Progenitor cell of endocrine pancreas (in vitro differentiated cells): ENCODE data around the gene NSUN6. TPM values are rescaled to one million over a fixed set of nuclear protein-coding genes. Genes with fewer than 3 reads are reported as not detected.

Source experiments
- DNase-seq: peaks from one replicate; pipeline ENCODE4 v3.0.0; 2021; ENCODE audit warnings: low spot score; ENCODE audit not compliant: unreplicated experiment
- H3K27ac Mint-ChIP-seq: 2 replicates; pipeline ENCODE4 v1.8.0; 2021; ENCODE audit warnings: mild to moderate bottlenecking, moderate library complexity, mixed read lengths
- H3K27me3 Mint-ChIP-seq: 2 replicates; pipeline ENCODE4 v1.8.0; 2021; ENCODE audit warnings: mixed read lengths
- H3K36me3 Mint-ChIP-seq: 2 replicates; pipeline ENCODE4 v1.8.0; 2022; ENCODE audit warnings: mixed read lengths; ENCODE audit not compliant: insufficient read depth
- H3K4me1 Mint-ChIP-seq: 2 replicates; pipeline ENCODE4 v1.8.0; 2021; ENCODE audit warnings: low read depth, mixed read lengths
- H3K4me3 Mint-ChIP-seq: 2 replicates; pipeline ENCODE4 v1.8.0; 2021; ENCODE audit warnings: low read depth, mild to moderate bottlenecking, moderate library complexity, mixed read lengths
- H3K9me3 Mint-ChIP-seq: 2 replicates; pipeline ENCODE4 v1.8.0; 2021; ENCODE audit warnings: low read depth, mixed read lengths
- CTCF ChIP-seq: fragments of 200-600 bp; sonication (generic); IDR thresholded peaks from one replicate; pipeline ENCODE4 v1.5.0; 2021; ENCODE audit warnings: antibody characterized with exemption, mild to moderate bottlenecking; ENCODE audit not compliant: unreplicated experiment
- long read RNA-seq: library from polyadenylated mRNA; unstranded; transcript quantifications from one replicate; pipeline ENCODE4 v2.0.0, GENCODE V29; 2020
- total RNA-seq: library from RNA; stranded (reverse); gene quantifications from 2 replicates; pipeline ENCODE4 v1.2.1, GENCODE V29; 2021

The NSUN6 gene
- total RNA-seq: 16.6 and 17.3 TPM in 2 replicates
- long read RNA-seq, transcript NSUN6-201 (11 exons, 2,201 nt): major isoform, 15 of 37 reads
- long read RNA-seq, partial matches to known transcripts: 1 of 37 reads
- long read RNA-seq, other reads (novel, unspliced or antisense): 21 of 37 reads

GRCh38 chr10:18651324-18652007, at the start of gene NSUN6:
TSS of gene NSUN6 (minus strand) at chr10:18651587. CDS start at chr10:18651203, 384 bp downstream.
- H3K27ac Mint-ChIP-seq: peak within 1 kb of the TSS; percentile 98
- no peaks in the 10 kb centered on the region for H3K27me3 Mint-ChIP-seq
- TF ChIP-seq CTCF: no peak
- H3K36me3 Mint-ChIP-seq: no peaks in the 10 kb centered on the region
- H3K4me3 Mint-ChIP-seq: peak within 1 kb of the TSS; percentile 95
- no peaks in the 10 kb centered on the region for H3K9me3 Mint-ChIP-seq
- H3K4me1 Mint-ChIP-seq: peaks cover 20% of the 10 kb centered on the region
- DNase-seq: peak; percentile 80

GRCh38 chr10:18699849-18700840, 48.8 kb upstream of the NSUN6 start:
- no peaks in the 10 kb centered on the region for H3K36me3 Mint-ChIP-seq
- peaks cover 7% of the 10 kb centered on the region for H3K9me3 Mint-ChIP-seq
- TF ChIP-seq CTCF: no peak
- no peak overlapping the region for H3K27ac Mint-ChIP-seq
- H3K27me3 Mint-ChIP-seq: no peaks in the 10 kb centered on the region
- DNase-seq: no peak
- no peak overlapping the region for H3K4me3 Mint-ChIP-seq
- H3K4me1 Mint-ChIP-seq: no peaks in the 10 kb centered on the region

GRCh38 chr10:18690541-18690940, 39.2 kb upstream of the NSUN6 start:
- no peaks in the 10 kb centered on the region for H3K27me3 Mint-ChIP-seq
- no peaks in the 10 kb centered on the region for H3K9me3 Mint-ChIP-seq
- no peak overlapping the region for H3K27ac Mint-ChIP-seq
- H3K4me3 Mint-ChIP-seq: no peak overlapping the region
- H3K4me1 Mint-ChIP-seq: no peaks in the 10 kb centered on the region
- TF ChIP-seq CTCF: no peak
- no peaks in the 10 kb centered on the region for H3K36me3 Mint-ChIP-seq
- no peak for DNase-seq

GRCh38 chr10:18689498-18689897, 38.1 kb upstream of the NSUN6 start:
- Mint-ChIP-seq H3K4me1 (no peaks in the 10 kb centered on the region), H3K36me3 (no peaks in the 10 kb centered on the region), H3K27ac (no peak overlapping the region), H3K27me3 (no peaks in the 10 kb centered on the region), H3K4me3 (no peak overlapping the region), H3K9me3 (no peaks in the 10 kb centered on the region)
- DNase-seq: no peak
- TF ChIP-seq CTCF: peak; percentile 61

- Mint-ChIP-seq H3K36me3 (peaks cover 4% of the 10 kb centered on the region), H3K9me3 (no peaks in the 10 kb centered on the region), H3K27ac (no peak overlapping the region), H3K27me3 (no peaks in the 10 kb centered on the region), H3K4me3 (no peak overlapping the region), H3K4me1 (no peaks in the 10 kb centered on the region)
- no peak for DNase-seq
- no peak for TF ChIP-seq CTCF
Measured at GRCh38 chr10:18687706-18688105, 36.3 kb upstream of the NSUN6 start.
